RKO (cell line): Measurements from ENCODE around the gene DHRS3.

Experiments used
- DNase-seq: peaks from one replicate; pipeline ENCODE4 v3.0.0-alpha.2; 2016; ENCODE audit warnings: low spot score

The DHRS3 gene

DNA sequence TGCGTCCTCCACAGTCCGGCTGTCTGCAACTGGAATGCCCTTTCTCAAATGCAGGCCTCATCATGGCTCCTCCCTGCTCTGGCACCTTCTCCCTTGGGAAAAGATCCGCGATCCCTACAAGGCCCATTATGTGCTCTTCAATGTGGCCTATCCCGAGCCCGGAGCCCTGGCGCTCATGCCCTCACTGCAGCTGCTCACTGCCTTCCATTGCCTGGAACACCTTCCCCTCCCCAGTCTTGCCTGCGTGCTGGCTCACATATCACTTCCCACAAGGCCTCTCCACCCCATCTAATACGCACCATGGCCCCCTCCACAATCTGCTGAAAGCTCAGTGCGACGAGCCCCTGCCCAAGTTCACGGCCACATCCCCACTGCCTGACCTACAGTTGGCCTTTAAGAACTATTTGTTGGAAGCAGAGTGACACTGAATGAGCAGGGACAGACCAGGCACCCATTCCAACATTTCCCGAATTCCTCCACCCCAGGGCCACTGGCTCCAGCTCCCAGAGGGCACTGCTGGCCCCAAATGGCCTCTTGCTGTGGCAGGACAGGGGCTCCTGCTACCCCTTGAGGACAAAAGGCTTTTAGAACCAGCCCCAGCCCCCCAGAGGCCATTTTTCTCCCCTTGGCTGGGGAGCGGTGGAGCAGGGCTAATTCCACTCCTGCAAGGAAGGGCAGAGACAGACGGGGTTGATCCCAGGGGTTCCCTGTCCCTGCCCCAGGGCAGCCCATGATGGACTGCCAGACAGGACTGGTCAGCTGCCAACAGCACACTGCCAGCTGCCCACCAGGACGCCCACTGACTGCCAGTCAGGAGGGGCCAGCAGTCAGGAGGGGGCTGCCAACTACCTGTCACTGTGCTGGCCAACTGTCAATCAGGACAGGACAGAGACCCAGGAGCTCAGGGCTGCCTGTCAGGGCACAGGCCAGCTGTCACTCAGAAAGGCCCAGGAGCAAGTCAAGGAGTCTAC, 64.8 kb downstream of the DHRS3 start:
- no peak for DNase-seq

DNA sequence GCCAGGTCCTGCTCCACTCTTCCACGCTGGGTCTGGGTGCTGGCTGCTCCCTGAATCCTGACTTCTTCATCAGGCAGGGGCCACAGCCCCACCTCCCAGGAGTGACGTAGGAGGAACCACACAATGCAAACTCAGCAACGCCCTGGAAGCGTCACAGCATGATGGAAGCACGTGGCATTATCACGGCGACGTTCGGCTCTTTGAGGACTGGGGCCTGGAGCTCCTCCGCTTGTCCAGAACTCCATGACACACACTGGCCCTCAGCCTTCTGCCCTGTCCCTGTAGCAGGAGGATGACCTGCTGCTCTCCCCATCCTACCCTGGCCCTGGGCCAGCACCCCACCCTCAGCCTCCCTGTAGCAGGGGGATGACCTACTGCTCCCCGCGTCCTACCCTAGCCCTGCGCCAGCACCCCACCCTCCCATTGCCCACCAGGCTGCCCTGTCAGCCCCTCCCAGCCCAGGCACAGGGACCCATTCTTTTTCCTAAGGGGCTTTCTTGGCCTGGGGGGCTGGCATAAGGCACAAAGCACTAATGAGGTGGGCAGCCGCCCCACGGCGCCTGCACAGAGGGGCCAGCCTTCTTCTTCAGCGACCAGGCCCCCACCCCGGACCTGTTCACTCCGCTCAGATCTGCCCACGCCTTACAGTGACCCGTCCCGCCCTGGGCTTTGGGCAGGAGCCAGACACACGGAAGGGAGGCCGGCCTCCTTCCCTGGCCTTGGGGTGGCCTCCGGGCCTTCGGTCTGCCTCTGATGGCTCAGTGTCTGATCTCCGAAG, 65.7 kb downstream of the DHRS3 start:
- no peak for DNase-seq

DNA sequence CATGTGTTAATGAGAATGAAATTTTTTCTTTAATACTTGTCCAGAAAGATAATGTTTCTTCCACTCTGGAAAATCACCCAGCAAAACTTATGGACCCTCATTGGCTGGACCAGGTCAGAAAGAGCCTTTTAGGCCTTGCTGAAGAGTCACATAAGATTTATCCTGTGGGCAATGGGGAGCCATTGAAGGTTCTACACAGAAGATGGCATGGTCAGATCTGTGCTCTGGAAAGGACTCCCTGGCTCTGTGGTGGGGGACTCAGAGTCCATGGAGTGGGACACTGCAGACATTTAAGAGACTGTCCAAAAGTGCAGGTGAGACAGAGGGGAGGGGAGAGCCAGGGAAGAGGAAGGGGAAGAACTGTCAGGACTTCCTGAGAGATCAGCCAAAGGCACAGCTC, 66.4 kb downstream of the DHRS3 start:
- no peak for DNase-seq

DNA sequence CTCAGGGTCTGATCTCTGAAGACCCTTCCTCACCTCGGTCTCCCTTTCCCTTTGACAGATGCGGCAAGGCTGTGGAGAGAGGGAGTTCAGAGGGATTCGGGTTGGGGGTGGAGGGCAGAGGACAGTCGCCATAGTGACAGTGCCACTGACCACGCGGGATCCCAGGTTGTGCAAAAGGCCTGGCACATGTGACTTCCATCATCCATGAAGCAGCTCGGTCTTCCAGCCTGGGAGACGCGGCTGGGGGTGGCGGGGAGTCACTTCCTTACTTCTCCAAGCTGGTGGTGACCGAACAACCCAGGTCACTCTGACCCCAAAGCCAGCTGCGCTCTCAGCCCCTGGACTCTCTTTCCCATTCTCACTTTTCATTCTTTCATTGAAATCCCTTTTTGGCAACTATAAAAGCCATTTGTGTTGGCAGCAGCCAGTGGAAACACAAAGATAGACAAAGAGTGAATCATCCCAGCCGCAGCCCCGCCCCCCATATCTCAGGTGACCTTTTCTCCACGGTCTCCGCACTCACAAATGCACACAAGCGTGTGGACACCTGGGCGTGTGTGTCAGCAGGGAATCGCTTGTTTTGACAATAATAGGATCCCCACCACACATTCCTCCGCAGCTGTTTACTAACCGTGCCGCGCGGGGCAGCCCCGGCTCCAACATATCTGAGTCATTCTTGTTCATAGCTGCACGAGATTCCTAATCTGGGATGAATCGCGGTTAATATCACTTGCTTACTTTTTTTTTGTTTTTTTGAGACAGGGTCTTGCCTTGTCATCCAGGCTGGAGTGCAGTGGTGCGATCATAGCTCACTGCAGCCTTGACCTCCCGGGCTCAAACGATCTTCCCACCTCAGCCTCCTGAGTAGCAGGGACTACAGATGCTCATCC, 68.3 kb downstream of the DHRS3 start:
- peak; percentile 79 for DNase-seq

DNA sequence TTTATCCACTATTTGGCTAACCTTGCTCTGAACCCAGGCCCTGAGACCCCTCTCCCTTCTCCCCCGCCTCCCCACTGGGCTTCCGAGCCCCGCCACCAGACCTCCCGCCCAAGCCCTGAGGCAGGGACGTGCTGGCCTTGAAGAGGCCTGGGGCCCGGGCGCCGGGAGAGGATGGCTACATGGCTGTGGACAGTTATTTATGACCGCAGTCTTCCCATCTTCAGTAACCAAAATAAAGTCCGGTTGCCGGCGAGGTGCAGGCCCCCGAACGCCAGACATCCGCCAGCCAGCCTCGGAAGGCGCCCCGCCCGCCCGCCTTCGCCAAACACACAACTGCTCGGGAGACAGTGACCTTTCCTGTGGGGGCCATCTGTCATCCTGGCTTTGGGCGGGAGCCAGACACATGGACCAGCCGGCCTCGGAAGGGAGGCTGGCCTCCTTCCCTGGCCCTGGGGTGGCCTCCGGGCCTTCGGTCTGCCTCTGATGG, 69.0 kb downstream of the DHRS3 start:
- DNase-seq, result no peak

DNA sequence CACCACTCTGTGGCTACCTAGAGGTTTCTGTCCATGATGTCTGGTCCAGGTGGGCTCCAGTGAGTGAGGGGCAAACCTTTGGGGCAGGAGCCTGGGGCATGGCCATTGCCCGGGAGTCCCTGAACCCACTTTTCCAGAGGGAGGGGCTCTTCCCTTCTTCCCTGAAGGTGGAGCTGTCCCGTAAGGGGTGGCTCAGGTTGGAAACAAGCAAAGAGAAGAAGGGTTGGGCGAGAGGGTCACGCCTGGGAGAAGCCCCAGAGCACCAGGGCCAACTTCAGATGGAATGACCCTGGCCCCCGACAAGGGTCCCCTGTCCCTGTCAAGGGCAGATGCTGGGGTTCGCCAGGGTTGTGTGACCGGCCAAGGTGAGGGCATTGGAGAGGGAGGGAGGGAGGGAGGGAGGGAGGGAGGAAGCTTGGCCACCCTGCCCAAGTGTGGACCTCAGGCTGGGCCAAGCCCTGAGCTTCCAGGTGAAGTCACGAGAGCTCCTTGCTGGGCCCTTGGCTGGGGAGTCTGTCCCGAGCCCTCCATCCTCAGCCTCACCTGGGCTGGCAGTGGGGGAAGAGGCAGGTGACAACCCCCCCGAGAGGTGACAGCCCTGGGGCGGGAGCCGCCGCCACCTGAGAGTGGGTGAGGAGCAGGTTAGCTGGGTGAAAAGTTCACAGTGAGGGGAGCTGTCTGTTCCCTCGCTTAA, 69.6 kb downstream of the DHRS3 start:
- no peak for DNase-seq

DNA sequence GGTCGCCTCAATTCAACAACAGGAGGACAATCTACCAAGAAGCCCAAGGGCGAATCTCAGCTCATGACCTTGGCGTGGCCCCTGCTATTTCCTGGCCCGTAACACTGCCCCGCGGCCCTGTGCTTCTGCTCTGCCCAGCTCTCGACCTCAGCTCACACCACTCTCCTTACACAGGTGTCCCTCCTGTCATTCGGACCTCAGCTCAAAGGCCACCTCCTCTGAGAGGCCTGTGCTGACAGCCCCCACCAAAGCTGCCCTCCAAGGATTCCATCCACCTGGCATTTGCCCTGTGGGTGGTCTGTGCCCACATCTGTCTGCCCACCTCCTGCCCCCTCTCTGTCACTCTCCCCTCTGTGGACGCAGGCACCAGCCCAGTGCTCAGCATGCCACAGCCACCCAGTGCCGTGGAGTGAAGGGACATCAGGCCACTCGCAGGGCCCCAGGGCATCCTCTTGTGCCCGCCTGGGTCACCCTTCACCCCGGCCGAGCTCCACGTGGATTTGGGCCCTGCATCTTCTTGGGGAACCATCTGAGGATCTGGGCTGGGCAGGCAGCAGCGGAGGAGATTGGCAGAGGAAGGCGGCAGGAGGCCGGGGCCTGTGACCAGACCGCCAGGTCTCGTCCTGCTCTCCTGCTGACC, 70.3 kb downstream of the DHRS3 start:
- no peak for DNase-seq

DNA sequence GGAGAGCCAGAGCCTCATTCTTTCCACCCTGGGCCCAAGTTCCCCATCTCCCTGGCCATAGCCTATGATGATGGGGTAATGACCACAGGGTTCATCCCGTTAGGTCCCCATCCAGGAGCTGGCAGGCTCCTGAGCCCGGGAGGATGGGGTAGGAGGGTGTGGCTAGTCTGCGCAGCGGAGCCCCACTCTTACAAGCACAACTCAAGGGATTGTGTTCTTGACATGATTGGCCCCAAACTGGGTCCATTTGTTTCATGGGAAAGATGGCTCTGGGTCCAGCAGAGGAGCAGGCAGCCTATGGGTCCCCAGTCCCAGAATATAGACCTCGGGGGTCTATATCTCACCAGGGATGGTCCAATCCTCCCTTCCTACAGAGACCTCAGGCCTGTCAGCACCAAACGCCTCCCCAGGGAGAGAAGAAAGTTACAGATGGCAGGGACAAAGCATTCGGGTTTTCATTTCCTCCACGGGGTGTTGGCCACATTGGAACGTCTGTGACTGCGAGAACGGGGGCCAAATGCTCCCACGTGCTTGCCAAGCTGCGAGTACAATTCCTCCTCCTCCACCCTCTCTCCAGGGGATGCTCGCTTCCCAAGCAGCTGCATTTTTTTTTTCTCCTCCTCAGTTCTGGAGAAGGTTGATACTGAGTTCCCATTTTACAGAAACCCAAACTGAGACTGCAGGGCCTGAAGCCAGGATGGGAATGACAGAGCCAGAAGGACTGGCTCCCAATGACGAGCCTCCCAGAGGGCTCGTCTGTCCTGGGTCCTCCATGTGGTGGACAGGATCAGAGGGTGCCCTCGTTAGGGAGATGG, 71.0 kb downstream of the DHRS3 start:
- no peak for DNase-seq

DNA sequence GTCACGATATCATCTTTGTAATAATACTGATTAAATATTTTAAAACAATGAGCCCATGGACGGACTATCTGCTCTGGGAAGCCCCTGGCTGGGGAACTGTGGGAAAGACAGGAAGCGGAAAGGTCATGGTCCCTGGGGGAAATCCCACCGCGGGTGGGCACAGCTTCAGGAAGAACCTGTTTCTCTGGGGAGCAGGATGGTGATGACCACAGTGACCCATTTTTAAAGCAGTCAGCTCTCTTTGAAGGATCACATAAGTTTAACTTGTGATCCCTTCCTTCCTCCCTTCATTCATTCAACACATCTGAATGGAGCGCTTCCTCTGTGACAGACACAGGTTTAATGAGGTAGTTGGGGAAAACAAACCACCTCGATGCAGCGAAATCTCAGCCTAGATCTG, 73.0 kb downstream of the DHRS3 start:
- DNase-seq, result no peak

DNA sequence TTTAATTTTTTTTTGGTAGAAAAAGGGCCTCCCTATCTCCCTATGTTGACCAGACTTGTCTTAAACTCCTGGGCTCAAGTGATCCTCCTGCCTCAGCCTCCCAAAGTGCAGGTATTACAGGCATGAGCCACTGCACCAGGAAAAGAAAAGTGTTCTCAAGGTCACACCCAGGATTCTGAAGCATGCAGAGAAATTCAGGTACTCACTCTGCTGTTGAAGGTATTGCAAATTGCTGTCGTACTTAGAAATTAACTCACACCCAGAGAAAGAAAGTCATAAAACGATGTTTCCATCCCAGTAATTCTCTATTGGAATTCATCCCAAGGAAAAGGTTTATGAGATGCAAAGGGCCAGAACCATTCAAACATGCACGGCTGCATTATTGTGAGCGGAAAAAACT, 73.7 kb downstream of the DHRS3 start:
- no peak for DNase-seq

DNA sequence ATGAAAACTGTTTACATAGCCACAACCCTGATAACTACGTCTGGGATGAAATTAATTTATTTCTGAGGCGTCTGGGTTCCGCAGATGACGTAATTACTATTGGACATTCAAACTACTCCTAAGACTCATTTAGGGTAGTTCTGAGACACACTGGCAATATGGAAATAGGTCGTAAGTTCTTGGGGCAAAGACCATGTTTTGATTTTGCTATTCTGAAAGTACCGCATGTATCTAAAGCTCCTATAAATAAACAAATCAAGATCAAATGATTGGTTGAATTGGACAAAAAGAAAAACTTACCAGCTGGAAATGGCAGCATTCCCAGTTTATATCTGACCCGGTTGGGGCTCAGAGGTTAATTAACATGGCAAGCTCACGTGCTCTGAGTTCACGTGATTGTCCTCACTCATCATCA, 74.3 kb downstream of the DHRS3 start:
- no peak for DNase-seq

DNA sequence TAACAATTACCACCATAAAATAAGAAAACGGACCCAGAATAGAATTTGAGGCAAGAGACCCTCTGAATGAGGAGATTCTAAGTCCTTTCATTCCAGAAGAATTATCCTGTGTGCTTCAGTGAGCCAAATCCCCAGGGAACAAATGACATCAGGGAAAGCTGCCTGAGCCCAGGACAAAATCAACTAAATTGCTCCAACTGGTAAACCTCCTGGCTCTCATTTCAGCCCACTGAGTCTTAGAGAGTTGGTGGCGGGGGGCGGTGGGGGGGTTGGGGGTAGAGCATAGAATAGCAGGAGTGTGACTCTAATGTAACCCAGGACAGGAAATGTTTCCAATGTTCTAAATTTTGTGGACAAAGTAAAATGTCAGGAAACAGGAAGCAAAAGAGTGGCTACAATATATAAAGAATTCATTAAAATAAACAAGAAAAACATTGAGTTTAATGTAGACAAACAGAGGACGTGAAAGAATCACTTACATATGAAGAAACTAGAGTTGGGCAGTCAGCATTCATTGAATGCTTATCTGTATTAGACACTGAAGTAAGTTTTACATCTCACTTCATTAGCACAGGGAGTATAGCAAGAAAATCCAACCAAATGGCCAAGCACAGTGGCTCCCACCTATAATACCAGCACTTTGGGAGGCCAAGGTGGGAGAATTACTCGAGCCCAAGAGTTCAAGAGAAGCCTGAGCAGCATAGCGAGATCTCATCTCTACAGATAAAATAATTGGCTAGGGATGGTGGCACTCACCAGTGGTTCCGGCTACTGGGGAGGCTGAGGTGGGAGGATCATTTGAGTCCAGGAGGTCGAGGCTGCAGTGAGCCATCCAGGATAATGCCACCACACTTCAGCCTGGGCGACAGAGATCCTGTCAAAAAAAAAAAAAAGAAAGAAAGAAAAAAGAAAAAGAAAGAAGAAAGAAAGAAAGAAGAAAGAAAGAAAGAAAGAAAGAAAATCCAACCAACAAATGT, 75.1 kb downstream of the DHRS3 start:
- DNase-seq, result no peak

DNA sequence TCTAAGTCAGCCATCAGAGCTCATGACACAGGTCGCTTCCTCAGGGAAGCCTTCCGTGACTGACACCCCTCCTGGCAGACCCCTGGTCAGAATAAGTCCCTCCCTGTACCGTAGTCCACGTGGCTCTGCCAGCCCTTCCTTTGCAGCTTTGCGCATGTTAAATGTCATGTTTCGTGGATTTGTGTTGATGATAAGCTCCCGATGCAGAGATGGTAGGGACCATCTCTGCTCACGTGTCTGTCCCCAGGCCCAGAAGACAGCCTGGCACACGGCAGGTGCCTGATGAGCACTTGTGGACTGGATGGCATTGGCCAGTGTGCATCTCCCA, 75.9 kb downstream of the DHRS3 start:
- DNase-seq, result no peak

DNA sequence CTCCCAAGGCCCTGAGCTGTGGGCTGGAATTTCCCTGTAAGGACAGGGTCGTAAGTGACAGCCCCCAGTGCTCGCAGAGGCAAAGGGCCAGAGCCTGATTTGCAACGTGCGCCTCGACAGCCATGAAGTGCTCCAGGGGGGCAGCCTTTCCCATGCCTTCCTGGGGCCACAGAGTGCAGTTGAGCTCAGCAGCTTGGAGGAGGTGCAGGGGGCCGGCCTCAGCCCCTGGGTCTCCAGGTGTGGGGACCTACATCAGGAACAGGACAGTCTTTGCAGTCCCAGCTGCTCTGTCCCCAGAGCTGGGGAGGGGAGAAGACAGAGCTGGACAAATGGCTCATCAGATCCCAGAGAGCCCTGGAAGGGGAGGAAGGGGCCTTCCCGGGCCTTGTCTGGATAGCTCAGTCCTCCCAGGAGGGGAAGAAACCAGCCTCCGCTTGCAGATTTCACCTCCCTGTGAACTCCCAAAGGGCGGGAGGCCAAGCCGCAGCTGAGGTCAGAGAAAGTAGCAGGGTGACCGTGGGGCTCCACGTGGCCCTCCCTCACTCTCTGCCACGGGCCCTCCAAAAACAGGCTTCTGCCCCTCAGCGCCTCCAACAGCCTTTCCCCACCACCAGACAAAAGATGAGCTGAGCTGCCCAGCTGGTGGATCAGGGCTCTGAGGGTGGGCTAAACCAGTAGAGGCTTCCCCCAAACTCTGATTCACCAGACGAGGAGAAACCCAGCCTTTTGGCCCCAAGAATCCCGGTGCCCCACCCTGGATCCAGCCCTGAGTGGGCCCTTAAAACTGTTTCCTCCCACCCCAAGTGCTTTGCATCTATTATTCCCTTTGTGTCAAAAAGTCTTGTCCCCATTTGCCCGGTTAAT, 76.5 kb downstream of the DHRS3 start:
- DNase-seq, result no peak

DNA sequence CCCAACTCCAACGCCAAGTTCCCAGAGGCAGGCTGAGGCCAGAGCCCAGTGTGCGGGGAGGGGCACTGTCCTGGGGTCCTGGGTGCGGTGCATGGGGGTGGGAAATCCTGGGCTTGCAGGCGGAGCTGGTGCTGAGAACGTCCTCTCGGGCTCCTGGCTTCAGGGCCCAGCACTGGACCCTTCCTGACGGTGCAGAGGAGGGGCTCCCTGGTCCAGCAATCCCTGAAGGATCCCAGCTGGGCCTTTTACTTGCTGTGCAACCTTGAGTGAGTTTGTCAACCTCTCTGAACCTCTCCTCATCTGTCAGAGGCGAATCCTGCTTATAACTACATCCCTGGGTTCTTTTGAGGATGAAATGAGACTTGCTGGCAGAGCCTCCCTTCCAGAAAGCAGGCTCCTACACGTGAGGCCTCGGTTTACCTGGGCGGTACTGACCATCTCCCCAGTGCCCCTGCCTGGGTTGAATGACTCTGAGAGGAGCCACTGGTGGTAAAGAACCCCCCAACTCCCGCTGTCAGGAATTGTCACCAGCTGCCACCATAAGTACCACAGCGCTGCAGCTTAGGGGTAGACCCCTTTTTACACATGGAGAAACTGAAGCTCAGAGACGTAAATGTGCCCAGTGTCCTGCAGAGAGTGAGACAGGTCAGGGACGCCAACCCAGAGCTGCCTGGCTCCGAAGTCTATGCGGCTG, 77.3 kb downstream of the DHRS3 start:
- no peak for DNase-seq

DNA sequence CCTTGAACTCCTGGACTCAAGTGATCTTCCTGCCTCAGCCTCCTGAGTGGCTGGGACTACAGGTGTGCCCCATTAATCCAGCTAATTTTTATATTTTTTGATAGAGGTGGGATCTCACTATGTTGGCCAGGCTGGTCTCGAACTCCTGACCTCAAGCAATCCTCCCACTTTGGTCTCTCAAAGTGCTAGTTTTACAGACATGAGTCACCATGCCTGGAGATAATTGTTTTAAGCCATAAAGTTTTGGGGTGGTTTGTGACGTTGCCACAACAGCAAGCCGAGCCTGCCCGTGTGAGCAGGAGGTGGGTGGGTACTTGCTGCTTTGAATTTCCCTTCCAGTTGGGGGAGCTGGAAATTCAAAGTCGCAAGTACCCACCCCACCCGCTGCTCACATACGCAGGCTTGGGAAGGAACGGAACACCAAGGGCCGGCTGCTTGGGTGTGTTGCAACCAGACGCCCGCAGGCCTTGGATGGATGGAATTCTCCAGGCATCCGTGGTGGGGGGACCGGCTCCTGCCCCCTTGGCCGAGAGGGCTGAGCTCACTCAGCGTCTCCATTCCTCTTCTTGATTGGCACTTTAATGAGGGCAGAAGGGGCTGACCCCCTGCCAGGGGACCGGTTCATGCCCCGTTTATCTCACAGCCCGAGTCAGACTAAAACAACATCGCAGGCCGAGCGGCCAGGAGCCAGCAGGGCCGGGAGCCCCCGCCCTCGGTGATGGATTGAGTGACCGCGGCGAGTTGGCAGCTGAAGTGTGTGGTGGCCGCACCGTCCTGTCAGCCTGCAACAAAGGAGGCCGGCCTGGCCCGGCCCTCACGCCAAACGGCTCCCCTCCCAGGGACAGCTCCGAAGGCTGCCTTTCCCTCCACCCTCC, 78.1 kb downstream of the DHRS3 start:
- no peak for DNase-seq
